HepG2 (cell line): ENCODE measurements around the gene C19orf73. TPM values are rescaled to one million over a fixed set of nuclear protein-coding genes. Genes with fewer than 3 reads are reported as not detected.

ENCODE experiments used
- BRD4 ChIP-seq: sonication (generic); formaldehyde crosslinking; IDR thresholded peaks from 2 replicates; pipeline ENCODE4 v1.4.0; 2020; ENCODE audit warnings: missing genetic modification reagents
- CHCHD3 ChIP-seq: sonication (generic); formaldehyde crosslinking; IDR thresholded peaks from 2 replicates; pipeline ENCODE4 v1.8.0; 2022; ENCODE audit warnings: mild to moderate bottlenecking, missing genetic modification reagents, moderate library complexity
- GLI4 ChIP-seq: sonication (generic); formaldehyde crosslinking; IDR thresholded peaks from 2 replicates; pipeline ENCODE4 v1.5.1; 2020; ENCODE audit warnings: missing genetic modification reagents, mild to moderate bottlenecking, moderate library complexity, borderline replicate concordance
- HCFC1 ChIP-seq: fragments of 150-350 bp; IDR thresholded peaks from 2 replicates; pipeline ENCODE4 v1.6.1; 2014; ENCODE audit warnings: low read depth, low read length
- MED13 ChIP-seq: sonication (generic); formaldehyde crosslinking; IDR thresholded peaks from 2 replicates; pipeline ENCODE4 v1.5.0; 2020; ENCODE audit warnings: missing genetic modification reagents
- MTF2 ChIP-seq: sonication (generic); formaldehyde crosslinking; IDR thresholded peaks from 2 replicates; pipeline ENCODE4 v1.5.0; 2020; ENCODE audit warnings: missing genetic modification reagents, borderline replicate concordance
- MXD4 ChIP-seq: IDR thresholded peaks from 2 replicates; pipeline ENCODE4 v1.6.1; 2016; ENCODE audit warnings: mild to moderate bottlenecking, missing biosample characterization, missing genetic modification reagents
- NR1H2 ChIP-seq: sonication (generic); formaldehyde crosslinking; IDR thresholded peaks from 2 replicates; pipeline ENCODE4 v1.8.1; 2022; ENCODE audit warnings: low read depth, missing genetic modification reagents, borderline replicate concordance
- PAX8 ChIP-seq: sonication (generic); formaldehyde crosslinking; IDR thresholded peaks from 2 replicates; pipeline ENCODE4 v1.8.0; 2022; ENCODE audit warnings: mild to moderate bottlenecking, missing genetic modification reagents, borderline replicate concordance
- PHF20 ChIP-seq: sonication (generic); formaldehyde crosslinking; IDR thresholded peaks from 2 replicates; pipeline ENCODE4 v1.5.0; 2020; ENCODE audit warnings: mild to moderate bottlenecking, missing genetic modification reagents
- POLR2AphosphoS2 ChIP-seq: IDR thresholded peaks from 2 replicates; pipeline ENCODE4 v1.6.1; 2011; ENCODE audit warnings: low read depth, low read length, improper control_type of control experiment
- THAP11 ChIP-seq: IDR thresholded peaks from 2 replicates; pipeline ENCODE4 v1.6.1; 2016; ENCODE audit warnings: missing biosample characterization, missing genetic modification reagents
- ZBTB39 ChIP-seq: sonication (generic); formaldehyde crosslinking; IDR thresholded peaks from 2 replicates; pipeline ENCODE4 v1.5.0; 2020; ENCODE audit warnings: missing genetic modification reagents
- ZNF407 ChIP-seq: sonication (generic); formaldehyde crosslinking; IDR thresholded peaks from one replicate; pipeline ENCODE4 v1.5.1; 2020; ENCODE audit warnings: mild to moderate bottlenecking, missing genetic modification reagents; ENCODE audit errors: not compliant biosample characterization
- ZNF546 ChIP-seq: sonication (generic); formaldehyde crosslinking; conservative IDR thresholded peaks from 2 replicates; pipeline ENCODE4 v1.8.1; 2023; ENCODE audit warnings: mild to moderate bottlenecking, missing genetic modification reagents
- ZNF607 ChIP-seq: sonication (generic); formaldehyde crosslinking; IDR thresholded peaks from 2 replicates; pipeline ENCODE4 v1.5.1; 2020; ENCODE audit warnings: missing genetic modification reagents, mild to moderate bottlenecking, borderline replicate concordance
- ZNF773 ChIP-seq: sonication (generic); formaldehyde crosslinking; IDR thresholded peaks from 2 replicates; pipeline ENCODE4 v1.4.0; 2020; ENCODE audit warnings: missing genetic modification reagents, borderline replicate concordance
- polyA plus RNA-seq, 8 experiments: library from polyadenylated mRNA; depleted of rRNA in 3 of 8; stranded (reverse) in 7 of 8; unstranded in 1 of 8; fragments of >200 nt; fragmentation: Illumina TruSeq in 4 of 8; extraction: Trizol in 4 of 8; gene quantifications; 2 replicates each; pipeline versions ENCODE4 v1.2.1 to v1.2.3, GENCODE V29; 2011 to 2016; ENCODE audit warnings: low read depth in 4 of 8, missing spikeins in 1 of 8, mixed read lengths in 1 of 8; ENCODE audit not compliant: insufficient read depth in 1 of 8
- total RNA-seq, 5 experiments: library from RNA; depleted of rRNA; stranded (reverse); fragments of >200 nt; fragmentation: Illumina TruSeq; extraction: Trizol; gene quantifications; 2 replicates each; pipeline ENCODE4 v1.2.3, GENCODE V29; 2016; ENCODE audit warnings: low read depth in 1 of 5
- TF ChIP-seq, protein P1 (sequence below), 2 experiments: fragments of 450-650 bp in 1 of 2; sonication (generic) in 1 of 2; formaldehyde crosslinking; IDR thresholded peaks; 2 replicates each; pipeline versions ENCODE4 v1.5.0 to v1.8.0; 2020 to 2022; ENCODE audit warnings: mild to moderate bottlenecking in 1 of 2, missing genetic modification reagents in 1 of 2

Gene C19orf73
- total and polyA plus RNA-seq, 2 of the 13 experiments (the other 11 are each of a cell fraction or from before 2014, with no cell fraction given): 1.4 to 1.5 TPM

DNA sequence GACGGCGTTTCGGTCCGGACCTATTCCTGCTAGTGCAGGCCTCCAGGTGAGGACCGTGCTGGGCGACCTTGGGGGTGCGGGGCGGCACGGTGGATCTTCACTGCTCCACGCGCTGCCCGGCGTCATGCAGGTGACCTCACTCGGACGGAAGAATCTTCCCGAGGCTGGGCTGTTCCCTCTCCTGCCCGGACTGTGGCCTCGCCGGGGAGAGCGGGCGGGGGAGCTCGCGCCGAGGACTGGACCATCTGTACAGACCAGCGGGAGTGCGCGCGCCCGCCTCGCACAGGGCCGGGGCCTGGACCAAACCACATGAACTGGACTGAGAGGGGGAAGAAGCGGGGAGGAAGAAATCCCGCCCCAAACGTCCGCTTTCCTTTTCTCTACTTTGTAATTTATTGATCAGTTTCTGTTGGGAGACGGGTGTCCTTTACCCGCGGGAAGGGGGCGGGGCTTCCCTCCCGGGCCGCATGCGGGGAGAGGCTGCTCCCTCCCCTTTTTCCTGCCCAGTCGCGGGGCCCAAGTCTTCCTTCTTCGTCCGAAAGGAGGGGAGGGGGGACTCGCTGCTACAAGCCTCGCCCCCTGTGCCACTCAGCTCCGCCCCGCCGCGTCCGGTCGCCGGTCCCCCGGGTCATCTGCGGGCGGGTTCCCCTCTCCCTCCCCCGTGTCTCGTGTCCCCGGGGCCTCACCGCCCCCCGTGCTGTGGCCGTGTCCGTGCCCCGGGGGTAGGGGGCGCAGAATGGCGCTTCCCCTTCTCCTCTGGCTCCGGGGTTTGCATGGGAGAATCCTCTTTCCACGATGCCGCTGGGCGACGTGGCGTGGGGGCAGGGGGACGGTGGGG is 31.4 kb upstream of the C19orf73 start (continued):
- peak; percentile 83; the same call in 1 of the 2 replicates for TF ChIP-seq ZNF773 (CRISPR knock-in tag)
- TF ChIP-seq POLR2AphosphoS2: no peak
- no peak for TF ChIP-seq MTF2
- no peak for TF ChIP-seq MXD4 (CRISPR knock-in tag)
- TF ChIP-seq HCFC1: no peak
- TF ChIP-seq MED13 (CRISPR knock-in tag): no peak; the same call in 1 of the 2 replicates
- TF ChIP-seq NR1H2: no peak
- TF ChIP-seq PHF20: peak; percentile 56
- 0 out of 2 replicates have a peak, but pooled peaks have one; percentile 27 for TF ChIP-seq ZNF546 (CRISPR knock-in tag)
- peak; percentile 87 for TF ChIP-seq ZNF607 (CRISPR knock-in tag)
- no peak for TF ChIP-seq ZBTB39
- TF ChIP-seq GLI4 (CRISPR knock-in tag): peak; percentile 8; the same call in 1 of the 2 replicates
- TF ChIP-seq ZNF407 (CRISPR knock-in tag): no peak
- peak; percentile 79 for TF ChIP-seq THAP11 (CRISPR knock-in tag)
- peak; percentile 61; the same call in 1 of the 2 replicates for TF ChIP-seq PAX8 (CRISPR knock-in tag)
- no peak for TF ChIP-seq CHCHD3
- TF ChIP-seq BRD4 (CRISPR knock-in tag): peak; percentile 57; the same call in 1 of the 2 replicates
- TF ChIP-seq, protein P1, sequence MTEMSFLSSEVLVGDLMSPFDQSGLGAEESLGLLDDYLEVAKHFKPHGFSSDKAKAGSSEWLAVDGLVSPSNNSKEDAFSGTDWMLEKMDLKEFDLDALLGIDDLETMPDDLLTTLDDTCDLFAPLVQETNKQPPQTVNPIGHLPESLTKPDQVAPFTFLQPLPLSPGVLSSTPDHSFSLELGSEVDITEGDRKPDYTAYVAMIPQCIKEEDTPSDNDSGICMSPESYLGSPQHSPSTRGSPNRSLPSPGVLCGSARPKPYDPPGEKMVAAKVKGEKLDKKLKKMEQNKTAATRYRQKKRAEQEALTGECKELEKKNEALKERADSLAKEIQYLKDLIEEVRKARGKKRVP (CRISPR knock-in tag; IDR thresholded peaks at IDR 0.05): no peak; a peak in 1 of 4 replicates
